Gastroesophageal sphincter (tissue), 4 donors: ENCODE results near the gene CAPZB. TPM values are rescaled to one million over a fixed set of nuclear protein-coding genes. Genes with fewer than 3 reads are reported as not detected.

ENCODE experiments used
- ATAC-seq: fragments of 150-250 bp; one replicate; pipeline ENCODE4 v1.9.1; 2016; ENCODE audit warnings: mild to moderate bottlenecking, moderate library complexity
- H3K27ac ChIP-seq, 4 donors: fragments of 200-600 bp; sonication (generic) in 3 of 4; 1 replicate in 3 of 4; 2 replicates in 1 of 4; pipeline ENCODE4 v1.5.1; 2016 to 2019
- H3K27me3 ChIP-seq: fragments of 200-600 bp; sonication (generic); one replicate; pipeline ENCODE4 v1.5.1; 2019
- H3K36me3 ChIP-seq, 2 donors: fragments of 200-600 bp; sonication (generic); one replicate each; pipeline ENCODE4 v1.5.1; 2019; ENCODE audit warnings: control low read depth in 1 of 2
- H3K4me1 ChIP-seq, 3 donors: fragments of 200-600 bp; sonication (generic); 1 replicate in 2 of 3; 2 replicates in 1 of 3; pipeline ENCODE4 v1.5.1; 2016 to 2019; ENCODE audit warnings: control low read depth in 2 of 3
- H3K4me3 ChIP-seq, 2 donors: fragments of 200-600 bp; sonication (generic); one replicate each; pipeline ENCODE4 v1.5.1; 2019; ENCODE audit warnings: mild to moderate bottlenecking in 1 of 2, moderate library complexity in 1 of 2
- H3K9me3 ChIP-seq, 3 donors: fragments of 200-600 bp; sonication (generic); one replicate each; pipeline ENCODE4 v1.5.1; 2017 to 2019; ENCODE audit warnings: control low read depth in 2 of 3
- EP300 ChIP-seq: sonication (generic); formaldehyde crosslinking; IDR thresholded peaks from one replicate; pipeline ENCODE4 v1.6.1; 2017; ENCODE audit warnings: antibody characterized with exemption, mild to moderate bottlenecking
- POLR2A ChIP-seq, 2 donors: fragments of 450-650 bp; IDR thresholded peaks; one replicate each; pipeline ENCODE4 v1.6.1; 2017; ENCODE audit warnings: antibody characterized with exemption in 2 of 2, mild to moderate bottlenecking in 2 of 2, moderate library complexity in 1 of 2
- POLR2AphosphoS5 ChIP-seq: sonication (generic); formaldehyde crosslinking; IDR thresholded peaks from one replicate; pipeline ENCODE4 v1.6.1; 2017; ENCODE audit warnings: antibody characterized with exemption
- WGBS, 2 donors: methylation state at CpG; one replicate each; pipeline ENCODE4 v1.1.5; 2018; ENCODE audit warnings: low coverage in 1 of 2; 5-methylcytosine and 5-hydroxymethylcytosine counted together
- total RNA-seq, 4 donors: library from RNA; depleted of rRNA; stranded (reverse); fragments of >200 nt; gene quantifications; one replicate each; pipeline ENCODE4 v1.1.0, GENCODE V29; 2016
- TF ChIP-seq, protein P1 (sequence below), 4 experiments: fragments of 200-600 bp in 2 of 4; fragments of 450-650 bp in 2 of 4; sonication (generic) in 1 of 4; IDR thresholded peaks; one replicate each; pipeline ENCODE4 v1.5.1; 2017 to 2019; ENCODE audit warnings: antibody characterized with exemption in 4 of 4, mild to moderate bottlenecking in 2 of 4, moderate library complexity in 2 of 4

CAPZB gene
- total RNA-seq, 4 donors from 2014 or later, result 160 to 288 (median 184) TPM

DNA sequence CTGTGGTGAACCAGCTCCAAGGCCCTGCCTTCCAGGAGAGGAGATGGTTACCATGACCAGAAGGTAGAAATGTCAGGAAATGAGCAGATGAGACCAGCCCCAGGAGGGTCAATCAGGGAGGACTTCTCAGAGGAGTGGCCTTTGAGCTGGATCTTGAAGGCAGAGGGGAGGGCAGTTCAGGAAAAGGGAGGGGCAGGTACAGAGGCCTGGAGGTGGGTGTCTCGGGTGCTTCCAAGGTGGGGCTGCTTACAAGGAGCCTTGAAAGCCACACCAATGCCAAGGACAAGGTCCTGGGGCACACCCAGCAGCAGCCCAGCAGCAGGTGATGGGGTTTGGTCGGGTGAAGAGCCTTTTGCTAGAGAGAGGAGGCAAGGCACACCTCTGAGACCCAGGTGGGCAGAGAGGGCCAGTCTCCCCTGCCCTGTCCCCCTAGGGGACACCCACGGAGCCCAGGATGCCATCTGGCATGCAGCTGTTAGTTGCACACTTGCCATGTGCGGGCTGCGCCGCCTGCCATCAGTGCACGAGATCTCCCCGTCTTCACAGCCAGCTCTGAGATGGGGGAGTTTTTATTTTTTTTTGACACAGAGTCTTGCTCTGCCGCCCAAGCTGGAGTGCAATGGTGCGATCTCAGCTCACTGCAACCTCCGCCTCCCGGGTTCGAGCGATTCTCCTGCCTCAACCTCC is 154.7 kb downstream of the CAPZB start:
- Histone ChIP-seq H3K4me1 (no peaks in the 10 kb centered on the region), H3K27ac (no peak overlapping the region), H3K36me3 (peaks cover 0 to 65% of the 10 kb centered on the region in 2 donors), H3K9me3 (no peaks in the 10 kb centered on the region), H3K4me3 (no peak overlapping the region), H3K27me3 (no peaks in the 10 kb centered on the region)
- ATAC-seq, result no peak
- TF ChIP-seq, protein P1, sequence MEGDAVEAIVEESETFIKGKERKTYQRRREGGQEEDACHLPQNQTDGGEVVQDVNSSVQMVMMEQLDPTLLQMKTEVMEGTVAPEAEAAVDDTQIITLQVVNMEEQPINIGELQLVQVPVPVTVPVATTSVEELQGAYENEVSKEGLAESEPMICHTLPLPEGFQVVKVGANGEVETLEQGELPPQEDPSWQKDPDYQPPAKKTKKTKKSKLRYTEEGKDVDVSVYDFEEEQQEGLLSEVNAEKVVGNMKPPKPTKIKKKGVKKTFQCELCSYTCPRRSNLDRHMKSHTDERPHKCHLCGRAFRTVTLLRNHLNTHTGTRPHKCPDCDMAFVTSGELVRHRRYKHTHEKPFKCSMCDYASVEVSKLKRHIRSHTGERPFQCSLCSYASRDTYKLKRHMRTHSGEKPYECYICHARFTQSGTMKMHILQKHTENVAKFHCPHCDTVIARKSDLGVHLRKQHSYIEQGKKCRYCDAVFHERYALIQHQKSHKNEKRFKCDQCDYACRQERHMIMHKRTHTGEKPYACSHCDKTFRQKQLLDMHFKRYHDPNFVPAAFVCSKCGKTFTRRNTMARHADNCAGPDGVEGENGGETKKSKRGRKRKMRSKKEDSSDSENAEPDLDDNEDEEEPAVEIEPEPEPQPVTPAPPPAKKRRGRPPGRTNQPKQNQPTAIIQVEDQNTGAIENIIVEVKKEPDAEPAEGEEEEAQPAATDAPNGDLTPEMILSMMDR (IDR thresholded peaks at IDR 0.05), result no peak
- TF ChIP-seq POLR2A (IDR thresholded peaks at IDR 0.05) (no peak), POLR2AphosphoS5 (no peak), EP300 (no peak)
- WGBS, 2 donors, result 87% methylated on average over 3 of the region's 14 CpGs; no CpG with 5 or more reads in 1 of the 2 donors

DNA sequence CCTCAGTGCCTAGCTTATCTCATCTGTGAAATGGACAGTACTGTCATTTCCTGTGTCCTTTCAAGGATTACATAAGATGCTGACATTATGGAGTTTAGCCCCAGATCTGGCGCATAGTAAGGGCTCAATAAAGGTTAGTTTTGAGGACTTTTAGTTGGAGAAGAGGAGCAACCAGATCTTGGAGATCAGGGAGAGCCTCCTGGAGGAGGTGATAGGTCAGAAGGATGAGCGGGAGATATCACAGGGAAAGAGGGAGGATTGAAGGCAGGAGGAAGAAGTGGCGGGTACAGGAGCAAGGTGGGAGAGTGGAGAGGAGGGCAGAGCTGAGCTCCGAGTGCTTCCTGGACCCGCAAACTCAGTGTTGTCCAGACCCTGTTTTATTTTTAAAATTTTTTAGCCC is 155.7 kb downstream of the CAPZB start:
- no peaks in the 10 kb centered on the region for H3K27me3 ChIP-seq
- TF ChIP-seq POLR2A (IDR thresholded peaks at IDR 0.05) (no peak), EP300 (no peak), POLR2AphosphoS5 (no peak)
- TF ChIP-seq, protein P1 (IDR thresholded peaks at IDR 0.05), result no peak
- peaks cover 0 to 75% of the 10 kb centered on the region in 2 donors for H3K36me3 ChIP-seq
- no peak for ATAC-seq
- no peak overlapping the region for H3K27ac ChIP-seq
- 95 to 100% methylated on average over 2 to 3 of the region's 5 CpGs for WGBS, 2 donors
- H3K4me3 ChIP-seq, result no peak overlapping the region
- no peaks in the 10 kb centered on the region for H3K9me3 ChIP-seq
- H3K4me1 ChIP-seq, result no peaks in the 10 kb centered on the region

DNA sequence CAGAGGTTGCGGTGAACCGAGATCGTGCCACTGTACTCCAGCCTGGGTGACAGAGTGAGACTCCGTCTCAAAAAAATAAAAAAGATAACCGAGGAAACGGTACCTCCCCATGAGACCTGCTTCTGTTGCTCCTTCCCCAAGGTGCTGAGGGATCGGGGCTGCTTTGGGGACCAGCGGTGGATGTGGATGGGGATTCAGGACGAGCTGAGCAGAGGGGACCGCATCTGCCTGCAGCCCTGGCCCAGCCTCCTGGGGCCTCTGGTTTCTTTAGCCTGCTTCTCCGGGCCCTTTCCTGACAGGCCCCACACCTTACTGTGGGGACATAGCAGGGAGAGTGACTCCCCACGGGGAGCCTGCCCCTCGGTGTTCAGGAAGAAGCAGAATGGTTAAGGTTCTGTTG is 156.2 kb downstream of the CAPZB start:
- 79 to 90% methylated on average over 4 to 8 of the region's 13 CpGs for WGBS, 2 donors

DNA sequence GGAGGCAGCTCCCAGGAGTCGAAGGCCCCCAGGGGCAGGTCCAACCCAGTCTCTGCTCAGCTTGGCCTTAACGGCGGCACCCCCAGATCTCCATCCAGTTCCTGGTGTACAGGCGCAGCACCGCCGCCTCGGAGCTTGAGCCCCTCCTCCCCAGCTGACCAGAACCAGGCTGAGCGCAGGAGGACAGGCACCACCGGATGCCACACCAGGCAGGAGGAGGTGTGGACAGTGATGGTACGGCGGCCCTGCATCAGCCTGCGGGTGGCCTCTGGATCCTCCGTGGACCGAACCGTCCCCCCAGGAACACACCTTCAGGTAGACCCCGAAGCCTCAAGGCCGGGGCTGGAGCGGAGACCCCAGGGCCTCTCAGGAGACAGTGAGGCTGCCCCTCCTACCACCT is 156.9 kb downstream of the CAPZB start:
- Histone ChIP-seq H3K27me3 (no peaks in the 10 kb centered on the region), H3K36me3 (peaks cover 0 to 86% of the 10 kb centered on the region in 2 donors), H3K4me1 (no peaks in the 10 kb centered on the region), H3K27ac (no peak overlapping the region), H3K4me3 (no peak overlapping the region), H3K9me3 (no peaks in the 10 kb centered on the region)
- no peak for TF ChIP-seq POLR2A (IDR thresholded peaks at IDR 0.05)
- no peak for ATAC-seq
- 83% methylated on average over 3 of the region's 18 CpGs; no CpG with 5 or more reads in 1 of the 2 donors for WGBS, 2 donors

More for the DNA sequence above, 156.2 kb downstream of the CAPZB start:
- Histone ChIP-seq H3K9me3 (no peaks in the 10 kb centered on the region), H3K4me1 (no peaks in the 10 kb centered on the region), H3K27ac (no peak overlapping the region), H3K27me3 (no peaks in the 10 kb centered on the region), H3K4me3 (no peak overlapping the region), H3K36me3 (peaks cover 0 to 79% of the 10 kb centered on the region in 2 donors)
- TF ChIP-seq POLR2AphosphoS5 (no peak), POLR2A (IDR thresholded peaks at IDR 0.05) (no peak), EP300 (no peak)
- TF ChIP-seq, protein P1 (IDR thresholded peaks at IDR 0.05), result no peak
- no peak for ATAC-seq

DNA sequence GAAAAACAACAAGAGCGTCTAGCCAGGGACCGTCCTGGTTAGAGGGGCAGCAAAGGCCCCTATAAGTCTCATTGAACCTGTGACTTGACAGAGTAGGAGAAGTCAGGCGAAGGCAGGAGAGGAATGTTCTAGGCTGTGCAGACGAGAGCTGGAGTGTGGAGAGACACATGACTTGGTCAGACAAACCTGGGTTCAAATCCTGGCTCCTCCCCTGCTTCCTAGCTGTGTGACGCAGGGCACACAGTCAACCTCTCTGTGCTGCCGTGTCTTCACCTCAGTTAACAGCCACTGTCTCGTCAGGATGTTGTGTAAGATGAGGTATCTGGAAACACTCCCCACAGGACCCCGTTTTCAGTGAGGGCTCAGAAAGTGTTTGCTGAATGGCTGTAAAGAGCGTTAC is 157.6 kb downstream of the CAPZB start:
- Histone ChIP-seq H3K4me3 (no peak overlapping the region), H3K4me1 (no peaks in the 10 kb centered on the region), H3K27ac (no peak overlapping the region), H3K9me3 (no peaks in the 10 kb centered on the region), H3K36me3 (peaks cover 0 to 93% of the 10 kb centered on the region in 2 donors), H3K27me3 (no peaks in the 10 kb centered on the region)
- no peak for TF ChIP-seq EP300
- TF ChIP-seq POLR2A (IDR thresholded peaks at IDR 0.05), result no peak
- no peak for TF ChIP-seq POLR2AphosphoS5
- TF ChIP-seq, protein P1 (IDR thresholded peaks at IDR 0.05), result no peak
- WGBS, 2 donors, result 81% methylated on average over 3 of the region's 9 CpGs; no CpG with 5 or more reads in 1 of the 2 donors
- ATAC-seq, result no peak
